Natural killer cell (primary cell): ENCODE data around the gene TNS4. TPM values are rescaled to one million over a fixed set of nuclear protein-coding genes. Genes with fewer than 3 reads are reported as not detected.

ENCODE experiments used
- ATAC-seq, 3 donors: fragments of 150-1000 bp in 2 of 3; fragments of 200-7000 bp in 1 of 3; cut with Tn5 transposase; 1 replicate in 1 of 3; 2 replicates in 2 of 3; pipeline ENCODE4 v1.10.0; 2021; ENCODE audit warnings: mild to moderate bottlenecking in 2 of 3, moderate library complexity in 2 of 3
- DNase-seq, 2 donors: peaks; one replicate each; pipeline versions ENCODE4 v3.0.0 to v3.0.0-alpha.2; 2013 to 2021; ENCODE audit warnings: mixed read lengths in 1 of 2
- H3K27ac ChIP-seq: one replicate; pipeline ENCODE4 v1.5.1; 2013; ENCODE audit warnings: mild to moderate bottlenecking, low read length
- H3K27me3 ChIP-seq: one replicate; pipeline ENCODE4 v1.6.1; 2013; ENCODE audit warnings: low read length; ENCODE audit not compliant: control insufficient read depth, insufficient read depth
- H3K36me3 ChIP-seq: one replicate; pipeline ENCODE4 v1.6.1; 2013; ENCODE audit warnings: low read length; ENCODE audit not compliant: control insufficient read depth, insufficient read depth
- H3K4me1 ChIP-seq: one replicate; pipeline ENCODE4 v1.6.1; 2013; ENCODE audit warnings: low read length; ENCODE audit not compliant: control insufficient read depth, insufficient read depth
- H3K4me3 ChIP-seq: one replicate; pipeline ENCODE4 v1.5.1; 2013; ENCODE audit warnings: low read length
- H3K9me3 ChIP-seq: one replicate; pipeline ENCODE4 v1.6.1; 2013; ENCODE audit warnings: low read length; ENCODE audit not compliant: control insufficient read depth, insufficient read depth
- H3K27ac Mint-ChIP-seq, 2 donors: one replicate each; pipeline ENCODE4 v1.8.0; 2022; ENCODE audit warnings: mild to moderate bottlenecking in 2 of 2, mixed read lengths in 2 of 2, moderate library complexity in 1 of 2
- H3K27me3 Mint-ChIP-seq, 2 donors: one replicate each; pipeline ENCODE4 v1.8.0; 2022; ENCODE audit warnings: low read depth in 2 of 2, mixed read lengths in 2 of 2
- H3K36me3 Mint-ChIP-seq: one replicate; pipeline ENCODE4 v1.8.0; 2022; ENCODE audit warnings: mixed read lengths
- H3K4me1 Mint-ChIP-seq, 2 donors: one replicate each; pipeline ENCODE4 v1.8.0; 2022; ENCODE audit warnings: mixed read lengths in 2 of 2
- H3K4me3 Mint-ChIP-seq: one replicate; pipeline ENCODE4 v1.8.0; 2022; ENCODE audit warnings: mild to moderate bottlenecking, moderate library complexity, mixed read lengths
- H3K9me3 Mint-ChIP-seq, 2 donors: one replicate each; pipeline ENCODE4 v1.8.0; 2022; ENCODE audit warnings: mixed read lengths in 2 of 2
- WGBS: methylation state at CpG from one replicate; pipeline ENCODE4 v1.1.7; 2013; ENCODE audit warnings: missing lambda C conversion rate; ENCODE audit not compliant: insufficient coverage; 5-methylcytosine and 5-hydroxymethylcytosine counted together
- intact Hi-C: fragments of 100-400 bp; cut with micrococcal nuclease; formaldehyde crosslinking; loops from one replicate; pipeline ENCODE4 v1.14.2; 2022
- total RNA-seq, 4 donors: library from RNA; stranded (reverse); fragments of 120-200 nt in 1 of 4; gene quantifications; one replicate each; pipeline versions ENCODE4 v1.2.3 to v1.2.4, GENCODE V29; 2013 to 2022
- TF ChIP-seq, protein P1 (sequence below): fragments of 200-600 bp; IDR thresholded peaks from one replicate; pipeline ENCODE4 v1.8.0; 2022; ENCODE audit warnings: antibody characterized with exemption

Gene TNS4
- total RNA-seq, 3 donors from 2014 or later (not counting 1 experiment from before 2014, with no cell fraction given), result 0.65 to 1.8 (median 0.94) TPM

- ATAC-seq (no peak), DNase-seq (no peak)
- H3K27ac Mint-ChIP-seq, result no peak overlapping the region
- 88% methylated on average over 13 of the region's 17 CpGs for WGBS
- Histone ChIP-seq H3K9me3 (no peaks in the 10 kb centered on the region), H3K27ac (no peak overlapping the region), H3K36me3 (no peaks in the 10 kb centered on the region), H3K27me3 (no peaks in the 10 kb centered on the region), H3K4me3 (no peak overlapping the region), H3K4me1 (peaks cover 6% of the 10 kb centered on the region)
- H3K36me3 Mint-ChIP-seq, result no peaks in the 10 kb centered on the region
- TF ChIP-seq, protein P1, sequence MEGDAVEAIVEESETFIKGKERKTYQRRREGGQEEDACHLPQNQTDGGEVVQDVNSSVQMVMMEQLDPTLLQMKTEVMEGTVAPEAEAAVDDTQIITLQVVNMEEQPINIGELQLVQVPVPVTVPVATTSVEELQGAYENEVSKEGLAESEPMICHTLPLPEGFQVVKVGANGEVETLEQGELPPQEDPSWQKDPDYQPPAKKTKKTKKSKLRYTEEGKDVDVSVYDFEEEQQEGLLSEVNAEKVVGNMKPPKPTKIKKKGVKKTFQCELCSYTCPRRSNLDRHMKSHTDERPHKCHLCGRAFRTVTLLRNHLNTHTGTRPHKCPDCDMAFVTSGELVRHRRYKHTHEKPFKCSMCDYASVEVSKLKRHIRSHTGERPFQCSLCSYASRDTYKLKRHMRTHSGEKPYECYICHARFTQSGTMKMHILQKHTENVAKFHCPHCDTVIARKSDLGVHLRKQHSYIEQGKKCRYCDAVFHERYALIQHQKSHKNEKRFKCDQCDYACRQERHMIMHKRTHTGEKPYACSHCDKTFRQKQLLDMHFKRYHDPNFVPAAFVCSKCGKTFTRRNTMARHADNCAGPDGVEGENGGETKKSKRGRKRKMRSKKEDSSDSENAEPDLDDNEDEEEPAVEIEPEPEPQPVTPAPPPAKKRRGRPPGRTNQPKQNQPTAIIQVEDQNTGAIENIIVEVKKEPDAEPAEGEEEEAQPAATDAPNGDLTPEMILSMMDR, result no peak
- H3K27me3 Mint-ChIP-seq, result peaks cover 0 to 6% of the 10 kb centered on the region in 2 donors
- intact Hi-C loops, result no loop called here
- H3K4me3 Mint-ChIP-seq, result no peak overlapping the region
- no peaks in the 10 kb centered on the region for H3K9me3 Mint-ChIP-seq
- H3K4me1 Mint-ChIP-seq, result peaks cover 0 to 8% of the 10 kb centered on the region in 2 donors
These were observed 30.2 kb downstream of the TNS4 start for GRCh38 chr17:40470932-40471828.

GRCh38 chr17:40469805-40470675 lies 31.4 kb downstream of the TNS4 start:
- Histone ChIP-seq H3K27me3 (no peaks in the 10 kb centered on the region), H3K27ac (no peak overlapping the region), H3K4me3 (no peak overlapping the region), H3K36me3 (no peaks in the 10 kb centered on the region), H3K9me3 (no peaks in the 10 kb centered on the region), H3K4me1 (no peaks in the 10 kb centered on the region)
- peaks cover 0 to 5% of the 10 kb centered on the region in 2 donors for H3K4me1 Mint-ChIP-seq
- peaks cover 0 to 6% of the 10 kb centered on the region in 2 donors for H3K27me3 Mint-ChIP-seq
- TF ChIP-seq, protein P1, result no peak
- H3K9me3 Mint-ChIP-seq, result no peaks in the 10 kb centered on the region
- 89% methylated on average over 4 of the region's 4 CpGs for WGBS
- ATAC-seq, result no peak
- no peak overlapping the region for H3K4me3 Mint-ChIP-seq
- intact Hi-C loops, result no loop called here
- H3K36me3 Mint-ChIP-seq, result no peaks in the 10 kb centered on the region
- DNase-seq, result no peak
- no peak overlapping the region for H3K27ac Mint-ChIP-seq

GRCh38 chr17:40468560-40468959 lies 32.9 kb downstream of the TNS4 start:
- 95% methylated on average over 7 of the region's 7 CpGs for WGBS
- intact Hi-C loops, result no loop called here
- TF ChIP-seq, protein P1, result no peak
- Mint-ChIP-seq H3K4me3 (no peak overlapping the region), H3K36me3 (no peaks in the 10 kb centered on the region), H3K27me3 (peaks cover 0 to 8% of the 10 kb centered on the region in 2 donors), H3K27ac (no peak overlapping the region), H3K4me1 (no peaks in the 10 kb centered on the region), H3K9me3 (no peaks in the 10 kb centered on the region)
- H3K27ac ChIP-seq, result no peak overlapping the region
- DNase-seq (no peak), ATAC-seq (no peak)
- no peaks in the 10 kb centered on the region for H3K4me1 ChIP-seq
- H3K27me3 ChIP-seq, result no peaks in the 10 kb centered on the region
- H3K4me3 ChIP-seq, result no peak overlapping the region
- no peaks in the 10 kb centered on the region for H3K9me3 ChIP-seq
- no peaks in the 10 kb centered on the region for H3K36me3 ChIP-seq
